SK-N-SH (cell line): ENCODE results near the gene PROX2. TPM values are rescaled to one million over a fixed set of nuclear protein-coding genes. Genes with fewer than 3 reads are reported as not detected.

Experiments used
- CTCF ChIA-PET: fragments of 300-600, 350-600 bp; formaldehyde crosslinking; extraction: SDS; loops from one replicate; lab custom pipeline; 2021; lab: Yijun Ruan, JAX
- POLR2A ChIA-PET: fragments of 350-600 bp; sonication (Branson Sonifier 250); formaldehyde crosslinking; extraction: SDS; loops from one replicate; lab custom pipeline; 2020; ENCODE audit warnings: antibody characterized with exemption, inconsistent platforms; lab: Yijun Ruan, JAX
- DNase-seq: peaks from one replicate; pipeline ENCODE4 v3.0.0; 2012
- H2AFZ ChIP-seq: fragments of 200-600 bp; sonication (generic); 2 replicates; pipeline ENCODE4 v1.8.1; 2016; ENCODE audit warnings: antibody characterized with exemption, mild to moderate bottlenecking, low read depth
- H3F3A ChIP-seq: fragments of 200-600 bp; sonication (generic); replicated peaks from 2 replicates; pipeline ENCODE3; 2016; ENCODE audit warnings: antibody characterized with exemption, mild to moderate bottlenecking; ENCODE audit not compliant: insufficient read depth
- H3K27ac ChIP-seq, 2 experiments: fragments of 200-500 bp in 1 of 2; fragments of 200-600 bp in 1 of 2; sonication (Bioruptor generic) in 1 of 2; sonication (generic), shearing (Covaris generic) in 1 of 2; 2 replicates each; pipeline versions ENCODE4 v1.5.1 to v1.6.1; 2014 to 2016; ENCODE audit warnings: low read depth in 2 of 2, inconsistent platforms in 1 of 2, low read length in 1 of 2, mild to moderate bottlenecking in 1 of 2, mixed read lengths in 1 of 2
- H3K27me3 ChIP-seq: fragments of 200-600 bp; sonication (generic), shearing (Covaris generic); 2 replicates; pipeline ENCODE4 v1.6.1; 2016; ENCODE audit warnings: mixed run types; ENCODE audit not compliant: insufficient read depth
- H3K36me3 ChIP-seq, 2 experiments: fragments of 200-500 bp in 1 of 2; fragments of 200-600 bp in 1 of 2; sonication (Bioruptor generic) in 1 of 2; sonication (generic) in 1 of 2; replicated peaks in 1 of 2; 2 replicates each; pipeline versions ENCODE3 to v1.5.1; 2014 to 2016; ENCODE audit warnings: low read length in 1 of 2, mild to moderate bottlenecking in 1 of 2; ENCODE audit not compliant: insufficient read depth in 2 of 2, control insufficient read depth in 1 of 2
- H3K4me1 ChIP-seq, 2 experiments: fragments of 200-500 bp in 1 of 2; fragments of 200-600 bp in 1 of 2; sonication (Bioruptor generic) in 1 of 2; sonication (generic), shearing (Covaris generic) in 1 of 2; 2 replicates each; pipeline versions ENCODE4 v1.5.1 to v1.6.1; 2014 to 2016; ENCODE audit warnings: low read depth in 1 of 2, low read length in 1 of 2, mixed run types in 1 of 2; ENCODE audit not compliant: insufficient read depth in 2 of 2, control insufficient read depth in 1 of 2
- H3K4me2 ChIP-seq: fragments of 200-600 bp; sonication (generic), shearing (Covaris generic); 2 replicates; pipeline ENCODE4 v1.6.1; 2017; ENCODE audit warnings: mixed run types
- H3K4me3 ChIP-seq, 2 experiments: fragments of 200-500 bp in 1 of 2; fragments of 200-600 bp in 1 of 2; sonication (Bioruptor generic) in 1 of 2; sonication (generic), shearing (Covaris generic) in 1 of 2; 2 replicates each; pipeline versions ENCODE4 v1.5.1 to v1.8.1; 2014 to 2016; ENCODE audit warnings: low read depth in 2 of 2, inconsistent platforms in 1 of 2, low read length in 1 of 2, mild to moderate bottlenecking in 1 of 2, mixed read lengths in 1 of 2, moderate library complexity in 1 of 2
- H3K79me2 ChIP-seq: fragments of 200-600 bp; sonication (generic); 2 replicates; pipeline ENCODE4 v1.8.1; 2017; ENCODE audit warnings: mild to moderate bottlenecking; ENCODE audit not compliant: insufficient read depth
- H3K9ac ChIP-seq: fragments of 200-600 bp; sonication (generic); 2 replicates; pipeline ENCODE4 v1.6.1; 2017; ENCODE audit warnings: mixed run types
- H3K9me2 ChIP-seq: fragments of 200-600 bp; sonication (generic); 2 replicates; pipeline ENCODE4 v1.6.1; 2017; ENCODE audit warnings: mixed run types
- H3K9me3 ChIP-seq: fragments of 200-600 bp; sonication (generic); 2 replicates; pipeline ENCODE4 v1.6.1; 2017; ENCODE audit warnings: mixed run types, mild to moderate bottlenecking, moderate library complexity
- H4K20me1 ChIP-seq: fragments of 200-600 bp; sonication (generic); 2 replicates; pipeline ENCODE4 v1.6.1; 2017; ENCODE audit warnings: mild to moderate bottlenecking, mixed run types; ENCODE audit not compliant: insufficient read depth
- CTCF ChIP-seq: fragments of 200-600 bp; sonication (generic); IDR thresholded peaks from 2 replicates; pipeline ENCODE4 v1.6.1; 2017; ENCODE audit warnings: antibody characterized with exemption, mild to moderate bottlenecking, moderate library complexity
- EP300 ChIP-seq, 2 experiments: IDR thresholded peaks; 2 replicates each; pipeline versions ENCODE4 v1.4.0 to v1.6.1; 2012; ENCODE audit warnings: borderline replicate concordance in 1 of 2, low read depth in 1 of 2, low read length in 1 of 2
- GATA2 ChIP-seq: sonication (generic); formaldehyde crosslinking; IDR thresholded peaks from 2 replicates; pipeline ENCODE4 v1.5.0; 2020; ENCODE audit warnings: mild to moderate bottlenecking, missing genetic modification reagents
- JUND ChIP-seq: IDR thresholded peaks from 2 replicates; pipeline ENCODE4 v1.4.0; 2012
- MAX ChIP-seq: IDR thresholded peaks from 2 replicates; pipeline ENCODE4 v1.4.0; 2012; ENCODE audit warnings: low read depth
- MXI1 ChIP-seq: IDR thresholded peaks from 2 replicates; pipeline ENCODE4 v1.6.1; 2012; ENCODE audit warnings: mild to moderate bottlenecking, low read depth, low read length, improper control_type of control experiment
- PBX3 ChIP-seq: IDR thresholded peaks from 2 replicates; pipeline ENCODE4; 2012
- POLR2AphosphoS5 ChIP-seq: IDR thresholded peaks from 2 replicates; pipeline ENCODE4 v1.6.1; 2012; ENCODE audit warnings: low read depth, low read length
- RAD21 ChIP-seq: IDR thresholded peaks from 2 replicates; pipeline ENCODE4 v1.6.1; 2012; ENCODE audit warnings: mild to moderate bottlenecking, low read length
- RCOR1 ChIP-seq: fragments of 150-350 bp; IDR thresholded peaks from 2 replicates; pipeline ENCODE4 v1.6.1; 2017; ENCODE audit warnings: antibody characterized with exemption, low read length
- TAF1 ChIP-seq: IDR thresholded peaks from 2 replicates; pipeline ENCODE4 v1.6.1; 2012; ENCODE audit warnings: low read depth, mild to moderate bottlenecking, low read length, moderate library complexity, borderline replicate concordance
- TCF12 ChIP-seq: IDR thresholded peaks from 2 replicates; pipeline ENCODE4 v1.4.0; 2012
- USF1 ChIP-seq: IDR thresholded peaks from 2 replicates; pipeline ENCODE4 v1.4.0; 2012; ENCODE audit warnings: low read depth, borderline replicate concordance
- ZBTB33 ChIP-seq: IDR thresholded peaks from 2 replicates; pipeline ENCODE4 v1.4.0; 2012; ENCODE audit warnings: low read depth, borderline replicate concordance
- WGBS: methylation state at CpG from one replicate; pipeline ENCODE4 v1.1.6; 2017; ENCODE audit warnings: low lambda C conversion rate; 5-methylcytosine and 5-hydroxymethylcytosine counted together
- polyA plus RNA-seq, 3 experiments: library from polyadenylated mRNA; depleted of rRNA; stranded (reverse); fragments of >200 nt; gene quantifications; 2 replicates each; pipeline ENCODE4 v1.2.3, GENCODE V29; 2012

The PROX2 gene
- polyA plus RNA-seq, 1 of the 3 experiments (the other 2 are of a cell fraction): not detected

GRCh38 chr14:74912801-74913200 is 36.9 kb upstream of the PROX2 start (continued):
- no peak for TF ChIP-seq CTCF
- no peak for TF ChIP-seq JUND
- TF ChIP-seq EP300 (IDR thresholded peaks at IDR 0.05; ENCODE audit: borderline replicate concordance in 1 of 2, low read depth in 1 of 2, low read length in 1 of 2): no peak
- no peak for TF ChIP-seq RAD21
- TF ChIP-seq TCF12: no peak
- no peak for TF ChIP-seq PBX3

GRCh38 chr14:74912111-74912510 is 36.2 kb upstream of the PROX2 start:
- Histone ChIP-seq H3K9ac (no peak overlapping the region), H3K4me1 (no peaks in the 10 kb centered on the region; a peak in 1 of 4 replicates), H2AFZ (no peak overlapping the region), H3K36me3 (no peaks in the 10 kb centered on the region), H3K27me3 (no peaks in the 10 kb centered on the region), H3K9me2 (no peaks in the 10 kb centered on the region), H3K9me3 (no peaks in the 10 kb centered on the region), H4K20me1 (no peaks in the 10 kb centered on the region), H3F3A (peaks cover 2% of the 10 kb centered on the region), H3K4me2 (no peak overlapping the region), H3K4me3 (no peak overlapping the region), H3K27ac (no peak overlapping the region), H3K79me2 (no peaks in the 10 kb centered on the region)
- ChIA-PET POLR2A (interaction anchor here (1.8 kb wide), 1 partner anchor 11 kb away, joined by 4 read pairs; the partner anchor contains the start of gene RPS6KL1), CTCF (interaction anchor here (1.6 to 26.0 kb wide), 4 partner anchors 18 to 392 kb away, joined by 6 to 537 read pairs (median 74); no protein-coding TSS in a partner anchor)
- DNase-seq: no peak
- no peak for TF ChIP-seq TAF1
- no peak for TF ChIP-seq RCOR1
- TF ChIP-seq GATA2 (CRISPR knock-in tag): no peak
- no peak for TF ChIP-seq JUND
- no peak for TF ChIP-seq MAX
- 100% methylated on average over 1 of the region's 6 CpGs for WGBS

GRCh38 chr14:74911704-74912103 is 35.8 kb upstream of the PROX2 start:
- H3K27ac ChIP-seq: no peak overlapping the region
- CTCF ChIA-PET: interaction anchor here (1.6 to 26.0 kb wide), 4 partner anchors 17 to 392 kb away, joined by 6 to 537 read pairs (median 74); no protein-coding TSS in a partner anchor
- POLR2A ChIA-PET: interaction anchor here (1.8 kb wide), 1 partner anchor 11 kb away, joined by 4 read pairs; the partner anchor contains the start of gene RPS6KL1
- TF ChIP-seq MAX: no peak
- TF ChIP-seq USF1: no peak
- TF ChIP-seq TCF12: no peak
- TF ChIP-seq RAD21: no peak
- TF ChIP-seq CTCF: no peak
- no peak for TF ChIP-seq PBX3
- no peak for TF ChIP-seq POLR2AphosphoS5
- TF ChIP-seq ZBTB33: no peak
- no peak for TF ChIP-seq MXI1
- no peak overlapping the region for H3K4me3 ChIP-seq
- H3K9me3 ChIP-seq: no peaks in the 10 kb centered on the region
- no peaks in the 10 kb centered on the region for H4K20me1 ChIP-seq
- no peaks in the 10 kb centered on the region for H3K79me2 ChIP-seq
- WGBS: 89% methylated on average over 4 of the region's 5 CpGs
- no peaks in the 10 kb centered on the region; a peak in 1 of 4 replicates for H3K4me1 ChIP-seq
- DNase-seq: no peak
- peaks cover 2% of the 10 kb centered on the region for H3F3A ChIP-seq
- no peak overlapping the region for H3K4me2 ChIP-seq
- no peaks in the 10 kb centered on the region for H3K9me2 ChIP-seq
- no peak overlapping the region for H2AFZ ChIP-seq
- H3K9ac ChIP-seq: no peak overlapping the region
- H3K36me3 ChIP-seq: no peaks in the 10 kb centered on the region
- no peaks in the 10 kb centered on the region for H3K27me3 ChIP-seq
